ENCODE measurements around the gene LPCAT1. TPM values are rescaled to one million over a fixed set of nuclear protein-coding genes. Genes with fewer than 3 reads are reported as not detected.

LPCAT1 gene
- total and polyA plus RNA-seq, 2 of the 4 experiments (the other 2 are of a cell fraction): 17.7 to 33.6 TPM

DNA sequence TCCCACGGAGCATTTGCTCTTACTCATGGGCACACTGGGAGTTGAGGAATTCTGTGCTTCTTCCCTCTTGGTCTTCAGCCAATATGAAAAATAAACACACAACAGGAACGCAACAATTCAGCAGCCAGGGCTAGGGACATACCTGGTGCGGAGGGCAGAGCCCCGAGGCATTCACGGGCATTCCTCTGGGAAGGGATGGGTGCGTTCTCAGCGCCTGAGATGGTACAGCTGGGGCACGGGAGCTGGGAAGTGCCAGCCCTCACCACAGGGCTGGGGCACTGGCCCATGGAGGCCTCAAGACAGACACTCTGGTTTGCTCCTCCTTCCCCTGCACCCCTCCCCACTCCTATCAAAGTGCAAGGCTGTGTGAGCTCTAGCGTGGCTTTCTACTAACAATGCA, 80.6 kb downstream of the LPCAT1 start:
- H3K23ac ChIP-seq (ENCODE audit: low read depth, low read length): no peak overlapping the region
- no peaks in the 10 kb centered on the region for H3K79me1 ChIP-seq (ENCODE audit: low read depth in 1 of 2, low read length in 2 of 2)
- H3K18ac ChIP-seq (ENCODE audit: low read depth, low read length): no peak overlapping the region
- no peak overlapping the region for H3K4me3 ChIP-seq (ENCODE audit: insufficient read depth, low read depth, low read length)
- TF ChIP-seq RAD21 (IDR thresholded peaks at IDR 0.05; ENCODE audit: low read length) (no peak), FOS (IDR thresholded peaks at IDR 0.05; ENCODE audit: low read depth, low read length) (no peak), NFE2L2 (IDR thresholded peaks at IDR 0.05; ENCODE audit: low read depth, low read length) (no peak), MXI1 (IDR thresholded peaks at IDR 0.05; ENCODE audit: borderline replicate concordance, low read depth, low read length) (no peak), MAFK (IDR thresholded peaks at IDR 0.05; ENCODE audit: low read depth, low read length) (no peak), CHD1 (IDR thresholded peaks at IDR 0.05; ENCODE audit: low read depth, low read length) (no peak), CEBPB (IDR thresholded peaks at IDR 0.05; ENCODE audit: low read depth, low read length) (no peak), USF2 (IDR thresholded peaks at IDR 0.05; ENCODE audit: low read depth, low read length) (no peak), SMC3 (IDR thresholded peaks at IDR 0.05; ENCODE audit: low read depth, low read length) (no peak), RCOR1 (IDR thresholded peaks at IDR 0.05; ENCODE audit: insufficient replicate concordance, low read length) (no peak), POLR2A (IDR thresholded peaks at IDR 0.05; ENCODE audit: low read depth, low read length) (no peak), BHLHE40 (IDR thresholded peaks at IDR 0.05; ENCODE audit: low read depth, low read length) (no peak), ELK1 (IDR thresholded peaks at IDR 0.05; ENCODE audit: borderline replicate concordance, low read depth, low read length) (no peak), RFX5 (IDR thresholded peaks at IDR 0.05; ENCODE audit: low read depth, low read length) (no peak), MAZ (IDR thresholded peaks at IDR 0.05; ENCODE audit: borderline replicate concordance, low read depth, low read length) (no peak)
- TF ChIP-seq, protein P1, sequence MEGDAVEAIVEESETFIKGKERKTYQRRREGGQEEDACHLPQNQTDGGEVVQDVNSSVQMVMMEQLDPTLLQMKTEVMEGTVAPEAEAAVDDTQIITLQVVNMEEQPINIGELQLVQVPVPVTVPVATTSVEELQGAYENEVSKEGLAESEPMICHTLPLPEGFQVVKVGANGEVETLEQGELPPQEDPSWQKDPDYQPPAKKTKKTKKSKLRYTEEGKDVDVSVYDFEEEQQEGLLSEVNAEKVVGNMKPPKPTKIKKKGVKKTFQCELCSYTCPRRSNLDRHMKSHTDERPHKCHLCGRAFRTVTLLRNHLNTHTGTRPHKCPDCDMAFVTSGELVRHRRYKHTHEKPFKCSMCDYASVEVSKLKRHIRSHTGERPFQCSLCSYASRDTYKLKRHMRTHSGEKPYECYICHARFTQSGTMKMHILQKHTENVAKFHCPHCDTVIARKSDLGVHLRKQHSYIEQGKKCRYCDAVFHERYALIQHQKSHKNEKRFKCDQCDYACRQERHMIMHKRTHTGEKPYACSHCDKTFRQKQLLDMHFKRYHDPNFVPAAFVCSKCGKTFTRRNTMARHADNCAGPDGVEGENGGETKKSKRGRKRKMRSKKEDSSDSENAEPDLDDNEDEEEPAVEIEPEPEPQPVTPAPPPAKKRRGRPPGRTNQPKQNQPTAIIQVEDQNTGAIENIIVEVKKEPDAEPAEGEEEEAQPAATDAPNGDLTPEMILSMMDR (conservative IDR thresholded peaks at IDR 0.05; ENCODE audit: low read depth, low read length): no peak
- H2BK15ac ChIP-seq (ENCODE audit: low read depth, low read length): no peak overlapping the region
- no peak overlapping the region for H3K9ac ChIP-seq (ENCODE audit: low read depth, low read length)
- H3K4me2 ChIP-seq (ENCODE audit: low read depth, low read length): no peak overlapping the region
- no peaks in the 10 kb centered on the region for H3K36me3 ChIP-seq (ENCODE audit: control insufficient read depth, insufficient read depth, low read length)
- no peak overlapping the region for H2BK5ac ChIP-seq (ENCODE audit: low read depth, low read length, poor library complexity, severe bottlenecking)
- in situ Hi-C loops (cut with MboI; ENCODE audit: low sequenced_read_pairs): no loop called here
- intact Hi-C loops (cut with micrococcal nuclease): no loop called here
- H3K4ac ChIP-seq (ENCODE audit: low read depth, low read length): no peak overlapping the region
- H4K5ac ChIP-seq (ENCODE audit: low read depth, low read length): no peak overlapping the region
- H3K27ac ChIP-seq (ENCODE audit: insufficient read depth, low read length): no peak overlapping the region
- no peak overlapping the region for H2AFZ ChIP-seq (replicated peaks; ENCODE audit: low read length, poor library complexity)
- DNase-seq (no peak), ATAC-seq (ENCODE audit: low read depth) (no peak)
- H2BK20ac ChIP-seq (ENCODE audit: low read depth, low read length): no peak overlapping the region
- H2AK9ac ChIP-seq (replicated peaks; ENCODE audit: low read depth, low read length, poor library complexity): no peak overlapping the region
- dilution Hi-C loops (cut with HindIII; ENCODE audit: low sequenced_read_pairs, unreplicated experiment): no loop called here
- H3K56ac ChIP-seq (ENCODE audit: extremely low read depth, insufficient read depth, low read length): no peak overlapping the region
- H4K8ac ChIP-seq (ENCODE audit: low read depth in 2 of 2, low read length in 2 of 2): no peak overlapping the region
- H2AK5ac ChIP-seq (ENCODE audit: low read depth, low read length): no peak overlapping the region
- H2BK120ac ChIP-seq (ENCODE audit: low read depth, low read length): no peak overlapping the region
- H3K9me1 ChIP-seq (ENCODE audit: insufficient read depth, low read length): no peaks in the 10 kb centered on the region
- H4K20me1 ChIP-seq (ENCODE audit: insufficient read depth, low read length): no peaks in the 10 kb centered on the region
- CTCF ChIA-PET: no interaction called here
- H3K4me1 ChIP-seq (ENCODE audit: control insufficient read depth, insufficient read depth, low read length): no peaks in the 10 kb centered on the region
- no peak overlapping the region for H4K91ac ChIP-seq (ENCODE audit: insufficient read depth, low read depth, low read length)
- no peak overlapping the region for H3K14ac ChIP-seq (replicated peaks; ENCODE audit: low read depth, low read length)
- H3K9me3 ChIP-seq (ENCODE audit: control insufficient read depth, insufficient read depth, low read length): peaks cover 5% of the 10 kb centered on the region; the same call in 1 of the 2 replicates
- POLR2A ChIA-PET (ENCODE audit: unreplicated experiment): no interaction called here
- no TSS peak for BruUV-seq (replicated peaks)
- H3K27me3 ChIP-seq (ENCODE audit: control insufficient read depth, insufficient read depth, low read length): peaks cover 61% of the 10 kb centered on the region
- 71% methylated on average over 1 of the region's 9 CpGs; no CpG with 5 or more reads in 1 of the 2 experiments for WGBS, 2 experiments (ENCODE audit: extremely low coverage in 2 of 2, insufficient read length in 1 of 2)

All from IMR-90 (cell line).